T47D (cell line): ENCODE data around the gene CABP7.
"Not testable (repeated sequence)": the region's sequence is repeated elsewhere in the genome, so short reads cannot be mapped to it uniquely, and the experiment has no call there.

ENCODE experiments used
- DNase-seq, 2 experiments: peaks; one replicate each; pipeline versions ENCODE4 v3.0.0 to v3.0.0-alpha.2; 2011 to 2012; ENCODE audit warnings: low read depth in 1 of 2, low spot score in 1 of 2
- JUND ChIP-seq: IDR thresholded peaks from 2 replicates; pipeline ENCODE4 v1.6.1; 2012; ENCODE audit warnings: low read depth
- in situ Hi-C: cut with HindIII; loops from 2 replicates; pipeline ENCODE4 v1.10.0; 2016; ENCODE audit warnings: low sequenced_read_pairs, low pct_unique_long_range_greater_than_20kb

The CABP7 gene

GRCh38 chr22:29748248-29748893 is 28.6 kb downstream of the CABP7 start:
- TF ChIP-seq JUND = no peak
- in situ Hi-C loops = no loop called here
- DNase-seq = no peak

GRCh38 chr22:29750029-29750428 is 30.2 kb downstream of the CABP7 start:
- DNase-seq = no peak
- in situ Hi-C loops = no loop called here
- no peak for TF ChIP-seq JUND

DNA sequence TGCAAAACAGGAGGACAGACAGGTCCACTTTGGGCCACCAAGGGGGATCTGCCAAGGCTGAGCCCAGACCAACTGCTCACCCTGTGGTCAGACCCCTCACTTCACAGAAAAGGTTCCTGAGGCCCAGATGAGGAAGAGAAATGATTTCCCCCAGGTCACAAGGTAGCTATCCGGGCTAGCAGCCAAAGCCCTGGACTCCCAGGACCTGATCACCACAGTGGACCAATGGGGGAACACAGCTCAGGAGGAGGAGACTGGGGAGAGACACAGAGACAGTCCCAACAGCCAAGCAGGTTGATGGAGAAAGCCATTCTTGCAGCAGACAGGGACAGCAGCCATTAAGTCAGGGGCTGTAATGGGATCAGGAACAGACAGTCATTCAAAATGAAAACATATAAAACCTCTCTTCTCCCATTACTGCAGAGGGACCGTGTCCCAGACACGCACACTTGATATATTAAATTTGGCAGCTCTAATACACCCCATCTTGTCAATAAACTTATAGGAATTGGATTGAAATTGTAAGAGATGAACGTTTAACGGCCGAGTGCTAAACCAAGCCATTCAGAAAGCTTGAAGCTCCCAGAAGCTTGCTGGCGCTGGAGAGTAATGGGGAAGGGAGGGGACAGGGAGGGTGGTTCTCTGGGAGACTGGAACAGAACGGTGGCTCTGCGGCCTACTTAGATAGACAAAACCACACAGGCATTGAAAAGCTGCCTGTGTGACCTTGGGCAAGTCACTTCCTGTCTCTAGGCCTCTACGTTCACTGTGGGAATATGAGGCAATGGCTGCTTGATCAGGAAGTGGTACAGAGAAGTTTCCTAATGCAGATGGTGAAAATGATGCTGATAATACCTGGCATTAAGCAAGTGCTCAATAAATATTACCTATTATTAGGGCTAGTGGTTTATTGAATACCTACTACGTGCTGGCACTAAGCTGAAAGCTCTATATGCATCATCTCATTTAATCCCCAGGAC is 31.0 kb downstream of the CABP7 start:
- in situ Hi-C loops = no loop called here
- no peak for DNase-seq

GRCh38 chr22:29751669-29752068 is 31.9 kb downstream of the CABP7 start:
- in situ Hi-C loops = no loop called here
- DNase-seq = no peak
- no peak for TF ChIP-seq JUND

More for the DNA sequence above, 31.0 kb downstream of the CABP7 start:
- no peak for TF ChIP-seq JUND

DNA sequence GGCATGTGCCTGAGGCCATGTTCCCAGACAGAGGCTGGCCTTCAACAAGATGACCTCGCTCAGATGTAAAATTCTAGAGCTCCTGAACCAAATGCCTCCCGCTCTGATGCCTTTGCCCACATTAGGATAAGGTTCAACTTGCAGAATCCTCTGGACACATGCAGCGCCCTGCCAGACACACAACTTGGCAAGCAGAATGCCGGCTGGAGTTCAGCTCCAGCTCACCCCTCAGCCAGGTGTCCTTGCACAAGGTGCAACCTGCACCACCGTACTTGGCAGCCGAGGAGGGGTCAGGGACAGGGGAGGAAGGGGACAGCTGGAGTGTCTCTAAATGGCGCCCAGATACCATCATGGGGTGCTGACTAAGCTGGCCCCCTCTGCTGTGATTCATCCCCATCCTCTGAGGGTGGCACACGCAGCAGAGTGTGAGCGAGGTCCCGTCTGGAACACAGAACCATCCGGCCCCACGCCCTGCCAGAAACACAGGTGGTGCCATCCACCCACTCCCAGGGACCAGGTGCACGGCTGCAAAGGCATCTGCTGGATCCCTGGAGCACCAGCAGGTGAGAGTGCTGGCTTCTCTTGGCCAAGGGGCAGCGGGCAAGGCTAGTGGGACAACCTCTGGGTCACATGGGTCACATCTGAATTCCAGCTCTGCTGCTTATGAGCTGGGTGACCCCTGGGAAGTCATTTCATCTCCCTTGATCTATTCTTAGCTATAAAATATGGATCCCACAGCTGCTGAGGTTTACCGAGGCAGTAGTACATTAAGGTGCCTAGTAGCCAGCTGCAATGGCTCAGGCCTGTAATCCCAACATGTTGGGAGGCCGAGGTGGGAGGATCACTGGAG is 34.2 kb downstream of the CABP7 start:
- no peak for DNase-seq
- no peak for TF ChIP-seq JUND
- in situ Hi-C loops = no loop called here

- in situ Hi-C loops, DNase-seq: not testable (repeated sequence)
Measured at GRCh38 chr22:29754658-29755395, 35.0 kb downstream of the CABP7 start.

DNA sequence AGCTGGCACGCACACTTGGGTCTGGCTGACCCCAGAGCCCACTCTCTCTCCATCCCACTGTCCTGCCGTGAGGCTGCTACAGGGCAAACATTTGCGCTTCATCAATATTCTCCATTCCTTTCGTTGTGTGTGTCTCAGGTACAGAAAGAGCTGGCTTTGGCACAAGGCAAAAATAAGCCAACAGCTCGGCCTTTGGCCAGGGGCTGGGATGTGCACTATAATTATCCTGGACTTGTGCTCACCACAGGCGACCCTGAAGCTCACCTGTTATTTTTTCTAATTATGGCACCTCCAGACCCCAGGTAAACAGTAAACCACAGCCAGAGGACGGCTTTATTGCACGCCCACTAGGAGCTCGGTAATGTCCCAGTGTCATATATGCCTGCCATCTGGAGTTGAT is 36.1 kb downstream of the CABP7 start:
- in situ Hi-C loops = no loop called here
- DNase-seq = no peak
- TF ChIP-seq JUND = no peak

DNA sequence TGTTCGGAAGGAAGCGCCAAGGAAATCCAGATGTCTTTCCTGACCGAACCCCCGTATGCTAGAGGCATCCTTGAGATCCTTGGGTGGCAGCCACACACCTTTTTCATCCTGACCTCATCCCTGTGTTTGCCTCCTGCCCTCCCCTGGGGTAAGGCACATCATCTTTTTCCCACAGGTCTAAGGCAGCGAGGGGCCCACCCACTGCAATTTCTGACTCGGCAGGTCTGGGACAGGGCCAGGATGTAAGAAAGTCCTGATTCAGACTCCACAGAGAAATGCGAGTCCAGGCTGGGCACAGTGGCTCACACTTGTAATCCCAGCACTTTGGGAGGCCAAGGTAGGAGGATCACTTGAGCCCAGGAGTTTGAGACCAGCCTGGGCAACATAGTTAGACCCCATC is 36.5 kb downstream of the CABP7 start:
- in situ Hi-C loops = no loop called here
- no peak for TF ChIP-seq JUND
- no peak for DNase-seq

DNA sequence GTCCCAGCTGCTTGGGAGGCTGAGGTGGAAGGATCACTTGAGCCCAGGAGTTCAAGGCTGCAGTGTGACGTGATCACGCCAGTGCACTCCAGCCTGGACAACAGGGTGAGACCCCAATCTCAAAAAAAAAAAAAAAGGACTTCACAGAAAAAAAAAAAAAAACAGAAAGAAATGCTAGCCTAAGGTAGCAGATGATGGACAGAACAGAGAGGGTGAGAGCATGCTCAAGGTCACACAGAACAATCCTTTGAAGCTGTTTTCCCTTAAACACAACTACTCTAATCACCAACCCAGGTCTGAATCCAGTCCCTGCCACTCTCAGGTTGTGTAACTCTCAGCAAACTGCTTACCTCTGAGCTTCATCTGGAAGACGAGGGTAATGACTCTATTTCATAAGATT is 37.3 kb downstream of the CABP7 start:
- TF ChIP-seq JUND = no peak

DNA sequence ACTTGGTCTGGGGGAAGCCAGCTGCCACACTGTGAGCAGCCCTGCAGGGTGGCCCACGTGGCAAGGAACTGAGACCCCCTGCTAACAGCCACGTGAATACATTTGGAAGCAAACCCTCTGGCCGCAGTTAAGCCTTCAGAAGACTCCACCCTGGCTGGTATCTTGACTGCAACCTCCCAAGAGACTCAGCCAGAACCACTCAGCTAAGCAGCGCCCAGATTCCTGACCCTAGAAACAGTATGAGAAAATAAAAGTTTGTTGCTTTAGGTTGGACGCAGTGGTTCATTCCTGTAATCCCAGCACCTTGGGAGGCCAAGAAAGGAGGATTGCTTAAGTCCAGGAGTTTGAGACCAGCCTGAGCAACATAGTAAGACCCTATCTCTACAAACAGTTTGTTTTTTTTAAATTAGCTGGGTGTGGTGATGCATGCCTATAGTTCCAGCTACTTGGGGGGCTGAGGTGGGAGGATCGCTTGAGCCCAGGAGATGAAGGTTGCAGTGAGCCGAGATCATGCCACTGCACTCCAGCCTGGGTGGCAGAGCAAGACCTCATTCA is 38.3 kb downstream of the CABP7 start:
- DNase-seq = no peak
- TF ChIP-seq JUND = no peak
- in situ Hi-C loops = no loop called here

More for the DNA sequence above, 37.3 kb downstream of the CABP7 start:
- no peak for DNase-seq
- in situ Hi-C loops = no loop called here

- in situ Hi-C loops = no loop called here
- no peak for TF ChIP-seq JUND
- DNase-seq = no peak
Measured at GRCh38 chr22:29758959-29759358, 39.2 kb downstream of the CABP7 start.

DNA sequence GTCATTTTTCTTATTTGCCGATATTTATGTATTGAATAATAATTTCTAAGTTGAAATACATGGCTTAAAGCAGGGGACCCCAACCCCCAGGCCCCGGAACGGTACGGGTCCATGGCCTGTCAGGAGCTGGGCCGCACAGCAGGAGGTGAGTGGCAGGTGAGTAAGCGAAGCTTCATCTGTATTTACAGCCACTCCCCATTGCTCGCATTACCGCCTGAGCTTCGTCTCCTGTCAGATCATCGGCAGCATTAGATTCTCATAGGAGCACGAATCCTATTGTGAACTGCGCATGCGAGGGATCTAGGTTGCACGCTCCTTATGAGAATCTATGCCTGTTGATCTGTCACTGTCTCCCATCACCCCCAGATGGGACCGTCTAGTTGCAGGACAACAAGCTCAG is 42.5 kb downstream of the CABP7 start:
- TF ChIP-seq JUND = no peak
- in situ Hi-C loops = no loop called here
- no peak for DNase-seq
